ENCODE results near the gene SPATA16. TPM values are rescaled to one million over a fixed set of nuclear protein-coding genes. Genes with fewer than 3 reads are reported as not detected.

SPATA16 gene, protein sequence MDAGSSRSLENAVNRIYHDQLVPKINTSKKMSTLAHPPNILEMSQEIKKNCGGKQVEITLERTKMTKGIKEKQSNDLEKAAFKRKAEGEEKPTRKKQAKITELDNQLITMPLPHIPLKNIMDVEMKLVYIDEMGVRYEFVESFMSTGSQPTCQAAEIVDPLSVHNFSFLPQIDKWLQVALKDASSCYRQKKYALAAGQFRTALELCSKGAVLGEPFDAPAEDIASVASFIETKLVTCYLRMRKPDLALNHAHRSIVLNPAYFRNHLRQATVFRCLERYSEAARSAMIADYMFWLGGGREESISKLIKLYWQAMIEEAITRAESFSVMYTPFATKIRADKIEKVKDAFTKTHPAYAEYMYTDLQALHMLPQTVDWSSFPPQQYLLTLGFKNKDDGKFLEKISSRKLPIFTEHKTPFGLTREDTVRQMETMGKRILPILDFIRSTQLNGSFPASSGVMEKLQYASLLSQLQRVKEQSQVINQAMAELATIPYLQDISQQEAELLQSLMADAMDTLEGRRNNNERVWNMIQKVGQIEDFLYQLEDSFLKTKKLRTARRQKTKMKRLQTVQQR
- not detected in 2 replicates for total RNA-seq (2014; rRNA removed; shearing (Covaris generic))

GRCh38 chr3:173140986-173141385 lies at the start of gene SPATA16:
TSS of gene SPATA16 (minus strand) at chr3:173141235. CDS start at chr3:173117731, 23,504 bp downstream.

All from A375 (cell line).